H1 (cell line): ENCODE data around the gene HSPBP1.

ENCODE experiments used
- CBX8 ChIP-seq: fragments of 300-800, 300-1000 bp; sonication (generic); IDR thresholded peaks from 2 replicates; pipeline ENCODE4 v1.7.1; 2016; ENCODE audit warnings: low read depth, low read length, borderline replicate concordance
- CEBPB ChIP-seq: IDR thresholded peaks from 2 replicates; pipeline ENCODE4 v1.6.1; 2012; ENCODE audit warnings: low read depth, low read length
- EGR1 ChIP-seq: IDR thresholded peaks from 2 replicates; pipeline ENCODE4 v1.6.1; 2011; ENCODE audit warnings: low read depth, low read length, borderline replicate concordance
- EZH2 ChIP-seq: fragments of 200-600 bp; sonication (generic); IDR thresholded peaks from 2 replicates; pipeline ENCODE4 v1.7.1; 2012; ENCODE audit warnings: low read depth, mild to moderate bottlenecking, moderate library complexity, low read length, inconsistent platforms; ENCODE audit not compliant: severe bottlenecking
- GABPA ChIP-seq: IDR thresholded peaks from 2 replicates; pipeline ENCODE4 v1.6.1; 2011; ENCODE audit warnings: mild to moderate bottlenecking, low read length, moderate library complexity, borderline replicate concordance; ENCODE audit not compliant: insufficient read depth
- HDAC2 ChIP-seq, 2 experiments: fragments of 300-600 bp in 1 of 2; sonication (generic) in 1 of 2; IDR thresholded peaks; 2 replicates each; pipeline ENCODE4 v1.6.1; 2011 to 2012; ENCODE audit warnings: low read depth in 2 of 2, low read length in 2 of 2, mild to moderate bottlenecking in 2 of 2, moderate library complexity in 2 of 2, borderline replicate concordance in 1 of 2, inconsistent platforms in 1 of 2
- JUN ChIP-seq: IDR thresholded peaks from 2 replicates; pipeline ENCODE4 v1.6.1; 2011; ENCODE audit warnings: low read depth, mild to moderate bottlenecking, improper control_type of control experiment, low read length
- POLR2A ChIP-seq, 2 experiments: IDR thresholded peaks; 1 replicate in 1 of 2; 2 replicates in 1 of 2; pipeline ENCODE4 v1.6.1; 2011; ENCODE audit warnings: low read depth in 2 of 2, low read length in 2 of 2, mild to moderate bottlenecking in 2 of 2; ENCODE audit errors: control extremely low read depth in 1 of 2
- RAD21 ChIP-seq, 2 experiments: IDR thresholded peaks in 1 of 2; conservative IDR thresholded peaks in 1 of 2; 2 replicates each; pipeline ENCODE4 v1.6.1; 2011; ENCODE audit warnings: low read depth in 2 of 2, low read length in 2 of 2, improper control_type of control experiment in 1 of 2, inconsistent platforms in 1 of 2, mild to moderate bottlenecking in 1 of 2, moderate library complexity in 1 of 2
- SIN3A ChIP-seq, 2 experiments: IDR thresholded peaks in 1 of 2; conservative IDR thresholded peaks in 1 of 2; 2 replicates each; pipeline ENCODE4 v1.6.1; 2011 to 2012; ENCODE audit warnings: low read length in 2 of 2, improper control_type of control experiment in 1 of 2, low read depth in 1 of 2, mild to moderate bottlenecking in 1 of 2
- TF ChIP-seq, protein P1 (sequence below), 3 experiments: IDR thresholded peaks; 1 replicate in 2 of 3; 2 replicates in 1 of 3; pipeline versions ENCODE4 v1.5.1 to v1.6.1; 2011; ENCODE audit warnings: low read length in 3 of 3, mild to moderate bottlenecking in 3 of 3, inconsistent platforms in 2 of 3, low read depth in 1 of 3, moderate library complexity in 1 of 3; ENCODE audit not compliant: insufficient read depth in 1 of 3; ENCODE audit errors: control extremely low read depth in 1 of 3
- TF ChIP-seq, protein P2 (sequence below): IDR thresholded peaks from 2 replicates; pipeline ENCODE4 v1.6.1; 2012; ENCODE audit warnings: inconsistent platforms
- TF ChIP-seq, protein P3 (sequence below): fragments of 300-600 bp; sonication (generic); IDR thresholded peaks from 2 replicates; pipeline ENCODE4 v1.7.1; 2012; ENCODE audit warnings: low read length, moderate library complexity, mild to moderate bottlenecking, inconsistent platforms; ENCODE audit not compliant: insufficient replicate concordance

DNA sequence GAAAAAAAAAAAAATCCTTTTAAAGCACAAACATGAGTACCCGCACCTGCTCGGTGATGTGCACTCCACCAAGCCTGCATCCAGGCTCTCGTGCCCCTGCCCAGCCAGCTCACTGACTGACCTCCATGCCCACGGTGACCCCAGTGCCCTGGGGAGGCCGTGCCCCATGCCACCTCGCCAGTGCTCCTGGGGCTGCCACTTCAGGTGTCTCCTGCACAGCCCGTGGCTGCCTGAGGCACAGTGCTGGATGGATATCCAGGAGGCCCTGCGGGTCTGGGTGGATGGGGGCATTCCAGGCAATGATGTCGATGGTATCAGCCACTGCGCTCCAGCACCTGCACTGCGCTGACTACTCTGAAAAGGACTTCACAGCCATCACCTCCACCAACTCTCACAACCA is 30.1 kb downstream of the HSPBP1 start:
- no peak for TF ChIP-seq CEBPB
- TF ChIP-seq, protein P1, sequence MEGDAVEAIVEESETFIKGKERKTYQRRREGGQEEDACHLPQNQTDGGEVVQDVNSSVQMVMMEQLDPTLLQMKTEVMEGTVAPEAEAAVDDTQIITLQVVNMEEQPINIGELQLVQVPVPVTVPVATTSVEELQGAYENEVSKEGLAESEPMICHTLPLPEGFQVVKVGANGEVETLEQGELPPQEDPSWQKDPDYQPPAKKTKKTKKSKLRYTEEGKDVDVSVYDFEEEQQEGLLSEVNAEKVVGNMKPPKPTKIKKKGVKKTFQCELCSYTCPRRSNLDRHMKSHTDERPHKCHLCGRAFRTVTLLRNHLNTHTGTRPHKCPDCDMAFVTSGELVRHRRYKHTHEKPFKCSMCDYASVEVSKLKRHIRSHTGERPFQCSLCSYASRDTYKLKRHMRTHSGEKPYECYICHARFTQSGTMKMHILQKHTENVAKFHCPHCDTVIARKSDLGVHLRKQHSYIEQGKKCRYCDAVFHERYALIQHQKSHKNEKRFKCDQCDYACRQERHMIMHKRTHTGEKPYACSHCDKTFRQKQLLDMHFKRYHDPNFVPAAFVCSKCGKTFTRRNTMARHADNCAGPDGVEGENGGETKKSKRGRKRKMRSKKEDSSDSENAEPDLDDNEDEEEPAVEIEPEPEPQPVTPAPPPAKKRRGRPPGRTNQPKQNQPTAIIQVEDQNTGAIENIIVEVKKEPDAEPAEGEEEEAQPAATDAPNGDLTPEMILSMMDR (IDR thresholded peaks at IDR 0.05; ENCODE audit: control extremely low read depth in 1 of 3, insufficient read depth in 1 of 3, low read depth in 1 of 3, low read length in 3 of 3): no peak
- TF ChIP-seq POLR2A (IDR thresholded peaks at IDR 0.05; ENCODE audit: control extremely low read depth in 1 of 2, low read depth in 2 of 2, low read length in 2 of 2): no peak
- TF ChIP-seq, protein P2, sequence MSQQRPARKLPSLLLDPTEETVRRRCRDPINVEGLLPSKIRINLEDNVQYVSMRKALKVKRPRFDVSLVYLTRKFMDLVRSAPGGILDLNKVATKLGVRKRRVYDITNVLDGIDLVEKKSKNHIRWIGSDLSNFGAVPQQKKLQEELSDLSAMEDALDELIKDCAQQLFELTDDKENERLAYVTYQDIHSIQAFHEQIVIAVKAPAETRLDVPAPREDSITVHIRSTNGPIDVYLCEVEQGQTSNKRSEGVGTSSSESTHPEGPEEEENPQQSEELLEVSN: no peak
- TF ChIP-seq GABPA: no peak
- TF ChIP-seq SIN3A (conservative IDR thresholded peaks at IDR 0.05 in 1 of 2, IDR thresholded peaks at IDR 0.05 in 1 of 2; ENCODE audit: low read depth in 1 of 2, low read length in 2 of 2): no peak
- no peak for TF ChIP-seq CBX8
- TF ChIP-seq HDAC2 (IDR thresholded peaks at IDR 0.05; ENCODE audit: borderline replicate concordance in 1 of 2, low read depth in 2 of 2, low read length in 2 of 2): no peak
- TF ChIP-seq, protein P3, sequence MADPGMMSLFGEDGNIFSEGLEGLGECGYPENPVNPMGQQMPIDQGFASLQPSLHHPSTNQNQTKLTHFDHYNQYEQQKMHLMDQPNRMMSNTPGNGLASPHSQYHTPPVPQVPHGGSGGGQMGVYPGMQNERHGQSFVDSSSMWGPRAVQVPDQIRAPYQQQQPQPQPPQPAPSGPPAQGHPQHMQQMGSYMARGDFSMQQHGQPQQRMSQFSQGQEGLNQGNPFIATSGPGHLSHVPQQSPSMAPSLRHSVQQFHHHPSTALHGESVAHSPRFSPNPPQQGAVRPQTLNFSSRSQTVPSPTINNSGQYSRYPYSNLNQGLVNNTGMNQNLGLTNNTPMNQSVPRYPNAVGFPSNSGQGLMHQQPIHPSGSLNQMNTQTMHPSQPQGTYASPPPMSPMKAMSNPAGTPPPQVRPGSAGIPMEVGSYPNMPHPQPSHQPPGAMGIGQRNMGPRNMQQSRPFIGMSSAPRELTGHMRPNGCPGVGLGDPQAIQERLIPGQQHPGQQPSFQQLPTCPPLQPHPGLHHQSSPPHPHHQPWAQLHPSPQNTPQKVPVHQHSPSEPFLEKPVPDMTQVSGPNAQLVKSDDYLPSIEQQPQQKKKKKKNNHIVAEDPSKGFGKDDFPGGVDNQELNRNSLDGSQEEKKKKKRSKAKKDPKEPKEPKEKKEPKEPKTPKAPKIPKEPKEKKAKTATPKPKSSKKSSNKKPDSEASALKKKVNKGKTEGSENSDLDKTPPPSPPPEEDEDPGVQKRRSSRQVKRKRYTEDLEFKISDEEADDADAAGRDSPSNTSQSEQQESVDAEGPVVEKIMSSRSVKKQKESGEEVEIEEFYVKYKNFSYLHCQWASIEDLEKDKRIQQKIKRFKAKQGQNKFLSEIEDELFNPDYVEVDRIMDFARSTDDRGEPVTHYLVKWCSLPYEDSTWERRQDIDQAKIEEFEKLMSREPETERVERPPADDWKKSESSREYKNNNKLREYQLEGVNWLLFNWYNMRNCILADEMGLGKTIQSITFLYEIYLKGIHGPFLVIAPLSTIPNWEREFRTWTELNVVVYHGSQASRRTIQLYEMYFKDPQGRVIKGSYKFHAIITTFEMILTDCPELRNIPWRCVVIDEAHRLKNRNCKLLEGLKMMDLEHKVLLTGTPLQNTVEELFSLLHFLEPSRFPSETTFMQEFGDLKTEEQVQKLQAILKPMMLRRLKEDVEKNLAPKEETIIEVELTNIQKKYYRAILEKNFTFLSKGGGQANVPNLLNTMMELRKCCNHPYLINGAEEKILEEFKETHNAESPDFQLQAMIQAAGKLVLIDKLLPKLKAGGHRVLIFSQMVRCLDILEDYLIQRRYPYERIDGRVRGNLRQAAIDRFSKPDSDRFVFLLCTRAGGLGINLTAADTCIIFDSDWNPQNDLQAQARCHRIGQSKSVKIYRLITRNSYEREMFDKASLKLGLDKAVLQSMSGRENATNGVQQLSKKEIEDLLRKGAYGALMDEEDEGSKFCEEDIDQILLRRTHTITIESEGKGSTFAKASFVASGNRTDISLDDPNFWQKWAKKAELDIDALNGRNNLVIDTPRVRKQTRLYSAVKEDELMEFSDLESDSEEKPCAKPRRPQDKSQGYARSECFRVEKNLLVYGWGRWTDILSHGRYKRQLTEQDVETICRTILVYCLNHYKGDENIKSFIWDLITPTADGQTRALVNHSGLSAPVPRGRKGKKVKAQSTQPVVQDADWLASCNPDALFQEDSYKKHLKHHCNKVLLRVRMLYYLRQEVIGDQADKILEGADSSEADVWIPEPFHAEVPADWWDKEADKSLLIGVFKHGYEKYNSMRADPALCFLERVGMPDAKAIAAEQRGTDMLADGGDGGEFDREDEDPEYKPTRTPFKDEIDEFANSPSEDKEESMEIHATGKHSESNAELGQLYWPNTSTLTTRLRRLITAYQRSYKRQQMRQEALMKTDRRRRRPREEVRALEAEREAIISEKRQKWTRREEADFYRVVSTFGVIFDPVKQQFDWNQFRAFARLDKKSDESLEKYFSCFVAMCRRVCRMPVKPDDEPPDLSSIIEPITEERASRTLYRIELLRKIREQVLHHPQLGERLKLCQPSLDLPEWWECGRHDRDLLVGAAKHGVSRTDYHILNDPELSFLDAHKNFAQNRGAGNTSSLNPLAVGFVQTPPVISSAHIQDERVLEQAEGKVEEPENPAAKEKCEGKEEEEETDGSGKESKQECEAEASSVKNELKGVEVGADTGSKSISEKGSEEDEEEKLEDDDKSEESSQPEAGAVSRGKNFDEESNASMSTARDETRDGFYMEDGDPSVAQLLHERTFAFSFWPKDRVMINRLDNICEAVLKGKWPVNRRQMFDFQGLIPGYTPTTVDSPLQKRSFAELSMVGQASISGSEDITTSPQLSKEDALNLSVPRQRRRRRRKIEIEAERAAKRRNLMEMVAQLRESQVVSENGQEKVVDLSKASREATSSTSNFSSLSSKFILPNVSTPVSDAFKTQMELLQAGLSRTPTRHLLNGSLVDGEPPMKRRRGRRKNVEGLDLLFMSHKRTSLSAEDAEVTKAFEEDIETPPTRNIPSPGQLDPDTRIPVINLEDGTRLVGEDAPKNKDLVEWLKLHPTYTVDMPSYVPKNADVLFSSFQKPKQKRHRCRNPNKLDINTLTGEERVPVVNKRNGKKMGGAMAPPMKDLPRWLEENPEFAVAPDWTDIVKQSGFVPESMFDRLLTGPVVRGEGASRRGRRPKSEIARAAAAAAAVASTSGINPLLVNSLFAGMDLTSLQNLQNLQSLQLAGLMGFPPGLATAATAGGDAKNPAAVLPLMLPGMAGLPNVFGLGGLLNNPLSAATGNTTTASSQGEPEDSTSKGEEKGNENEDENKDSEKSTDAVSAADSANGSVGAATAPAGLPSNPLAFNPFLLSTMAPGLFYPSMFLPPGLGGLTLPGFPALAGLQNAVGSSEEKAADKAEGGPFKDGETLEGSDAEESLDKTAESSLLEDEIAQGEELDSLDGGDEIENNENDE: no peak
- TF ChIP-seq EZH2: no peak
- no peak for TF ChIP-seq RAD21 (IDR thresholded peaks at IDR 0.05 in 1 of 2, conservative IDR thresholded peaks at IDR 0.05 in 1 of 2; ENCODE audit: low read depth in 2 of 2, low read length in 2 of 2)
- TF ChIP-seq JUN: no peak
- no peak for TF ChIP-seq EGR1
